C4-2B (cell line): ENCODE results near the gene RFX8.

Experiments
- H3K27ac ChIP-seq: fragments of 450-650 bp; 2 replicates; pipeline ENCODE4 v1.5.1; 2017
- CTCF ChIP-seq: fragments of 450-650 bp; conservative IDR thresholded peaks from 2 replicates; pipeline ENCODE4 v1.5.1; 2017; ENCODE audit warnings: mild to moderate bottlenecking
- ZFX ChIP-seq: fragments of 450-650 bp; IDR thresholded peaks from 2 replicates; pipeline ENCODE4 v1.6.1; 2017

The RFX8 gene

GRCh38 chr2:101486258-101486701 is 11.4 kb upstream of the RFX8 start:
- H3K27ac ChIP-seq, result no peak overlapping the region
- TF ChIP-seq ZFX, result no peak
- TF ChIP-seq CTCF, result no peak

GRCh38 chr2:101485856-101486255 is 10.9 kb upstream of the RFX8 start:
- H3K27ac ChIP-seq, result no peak overlapping the region
- TF ChIP-seq CTCF (no peak), ZFX (no peak)

GRCh38 chr2:101480764-101481163 is 5.9 kb upstream of the RFX8 start:
- TF ChIP-seq ZFX (no peak), CTCF (no peak)
- H3K27ac ChIP-seq, result no peak overlapping the region

GRCh38 chr2:101479810-101480209 is 4.9 kb upstream of the RFX8 start:
- TF ChIP-seq CTCF (no peak), ZFX (no peak)
- no peak overlapping the region for H3K27ac ChIP-seq

- TF ChIP-seq ZFX (no peak), CTCF (no peak)
- H3K27ac ChIP-seq, result no peak overlapping the region
These were observed 4.4 kb upstream of the RFX8 start for GRCh38 chr2:101479328-101479727.

- TF ChIP-seq CTCF (no peak), ZFX (no peak)
- H3K27ac ChIP-seq, result no peak overlapping the region
These were observed 3.5 kb upstream of the RFX8 start for GRCh38 chr2:101478181-101479001.

GRCh38 chr2:101477556-101477955 is 2.6 kb upstream of the RFX8 start:
- TF ChIP-seq CTCF, result no peak
- TF ChIP-seq ZFX, result no peak
- no peak overlapping the region for H3K27ac ChIP-seq
